MG63 (cell line): ENCODE results near the gene NRN1. TPM values are rescaled to one million over a fixed set of nuclear protein-coding genes. Genes with fewer than 3 reads are reported as not detected.

ENCODE experiments used
- DNase-seq: peaks from one replicate; pipeline ENCODE4 v3.0.0-alpha.2; 2020
- H3K27me3 ChIP-seq: fragments of 250-450 bp; sonication (Bioruptor Pico); 2 replicates; pipeline ENCODE4 v1.5.1; 2020; ENCODE audit warnings: mild to moderate bottlenecking, moderate library complexity
- H3K36me3 ChIP-seq: fragments of 250-450 bp; sonication (Bioruptor Pico); 2 replicates; pipeline ENCODE4 v1.5.1; 2020; ENCODE audit warnings: mild to moderate bottlenecking, moderate library complexity
- H3K4me3 ChIP-seq: fragments of 250-450 bp; sonication (Bioruptor Pico); 2 replicates; pipeline ENCODE4 v1.5.1; 2020; ENCODE audit warnings: mild to moderate bottlenecking, moderate library complexity
- H3K9me3 ChIP-seq: fragments of 250-450 bp; sonication (Bioruptor Pico); 2 replicates; pipeline ENCODE4 v1.5.1; 2020; ENCODE audit warnings: mild to moderate bottlenecking, moderate library complexity
- total RNA-seq: library from RNA; depleted of rRNA; stranded (reverse); fragments of >200 nt; shearing (Covaris generic); gene quantifications from 2 replicates; pipeline ENCODE4 v1.2.3, GENCODE V29; 2014; ENCODE audit warnings: low replicate concordance

Gene NRN1
- total RNA-seq, 1 experiment from 2014 or later: 44.1 TPM

DNA sequence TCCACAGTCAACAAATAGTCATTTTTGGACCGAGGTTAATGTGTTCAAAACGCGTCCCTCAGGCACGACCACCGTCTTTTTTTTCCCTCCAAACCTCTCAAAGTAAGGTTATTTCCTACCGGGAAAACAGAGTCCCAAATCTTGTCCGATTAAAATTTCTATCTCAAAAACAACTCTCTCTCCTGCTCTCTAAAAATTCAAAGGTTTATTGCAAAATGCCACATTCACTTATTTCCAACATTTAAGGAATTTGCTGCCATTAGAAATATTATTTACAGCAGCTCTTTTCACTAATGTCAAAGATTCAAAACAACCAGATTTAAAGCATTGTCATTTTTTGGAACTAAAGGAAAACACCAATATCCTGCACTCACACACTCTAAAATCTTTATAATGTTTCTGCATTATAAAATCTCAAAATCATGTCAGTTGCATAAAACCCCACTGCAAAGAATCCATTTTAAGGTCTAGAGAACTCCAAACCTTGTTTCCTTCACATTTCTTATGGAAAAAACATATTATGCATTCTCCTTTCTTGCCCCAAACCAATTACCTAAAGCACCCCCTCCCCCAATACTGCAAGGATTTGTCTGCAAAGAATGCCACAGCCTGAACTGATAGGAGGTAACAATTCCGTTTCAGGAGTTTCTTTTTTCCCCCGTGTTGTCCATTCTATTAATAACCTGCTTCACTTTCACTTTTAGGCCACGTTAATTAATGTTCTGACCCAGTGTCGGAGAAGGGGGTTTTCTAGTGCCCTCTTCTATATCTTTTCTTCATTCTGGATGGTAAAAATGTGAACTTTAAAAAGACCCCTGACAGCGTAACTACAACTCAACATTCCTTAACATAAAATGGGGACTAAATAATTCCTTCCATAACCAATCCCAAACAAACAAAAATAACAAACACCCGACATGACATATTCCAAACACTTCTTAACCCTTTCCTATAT is 1.4 kb downstream of the NRN1 start:
- no peaks in the 10 kb centered on the region for H3K9me3 ChIP-seq
- H3K4me3 ChIP-seq: peak overlapping the region; percentile 68
- no peak for DNase-seq
- H3K36me3 ChIP-seq: peaks cover 7% of the 10 kb centered on the region
- H3K27me3 ChIP-seq: no peaks in the 10 kb centered on the region

- Histone ChIP-seq H3K9me3 (no peaks in the 10 kb centered on the region), H3K36me3 (peaks cover 7% of the 10 kb centered on the region), H3K4me3 (peak overlapping the region; percentile 68), H3K27me3 (no peaks in the 10 kb centered on the region)
- DNase-seq: peak; percentile 47
Measured at GRCh38 chr6:6004390-6004995, 2.2 kb downstream of the NRN1 start.

DNA sequence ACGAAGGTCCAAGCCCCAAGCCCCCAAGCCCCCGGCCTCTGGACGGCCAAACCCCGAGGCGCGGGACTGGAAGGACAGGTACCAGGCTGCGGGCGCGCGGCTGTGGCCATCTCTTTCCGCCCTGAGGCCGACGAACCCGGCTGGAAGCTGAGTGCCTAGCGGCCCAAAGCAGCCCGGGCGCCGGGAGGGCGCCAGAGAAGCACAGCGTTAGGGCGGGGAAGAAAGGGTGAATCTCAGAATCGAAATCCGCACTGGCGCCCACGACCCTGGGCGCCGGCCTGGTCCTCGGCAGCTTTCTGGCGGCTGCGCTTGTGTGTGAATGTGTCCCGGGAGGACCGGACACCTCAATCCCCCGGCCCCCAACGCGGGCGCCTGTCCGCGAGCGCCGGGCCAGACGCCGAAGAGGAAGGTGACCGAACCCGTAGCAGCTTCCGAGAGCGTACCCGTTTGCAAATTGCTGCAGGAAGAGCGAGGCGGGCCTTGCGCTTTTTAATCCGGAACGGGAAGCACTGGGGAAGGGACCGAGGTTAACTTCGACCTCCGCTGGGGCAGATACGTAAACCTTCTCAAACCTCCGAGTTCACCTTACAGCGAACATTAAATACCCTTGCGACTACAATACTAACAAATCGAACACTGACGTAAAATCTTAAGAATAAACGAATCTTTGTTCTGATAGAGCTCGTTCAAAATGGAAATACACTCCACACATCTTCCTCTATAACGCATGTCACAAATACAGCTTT is 2.9 kb downstream of the NRN1 start:
- Histone ChIP-seq H3K36me3 (peaks cover 10% of the 10 kb centered on the region), H3K9me3 (no peaks in the 10 kb centered on the region), H3K4me3 (peak overlapping the region; percentile 68), H3K27me3 (no peaks in the 10 kb centered on the region)
- DNase-seq: peak; percentile 65

DNA sequence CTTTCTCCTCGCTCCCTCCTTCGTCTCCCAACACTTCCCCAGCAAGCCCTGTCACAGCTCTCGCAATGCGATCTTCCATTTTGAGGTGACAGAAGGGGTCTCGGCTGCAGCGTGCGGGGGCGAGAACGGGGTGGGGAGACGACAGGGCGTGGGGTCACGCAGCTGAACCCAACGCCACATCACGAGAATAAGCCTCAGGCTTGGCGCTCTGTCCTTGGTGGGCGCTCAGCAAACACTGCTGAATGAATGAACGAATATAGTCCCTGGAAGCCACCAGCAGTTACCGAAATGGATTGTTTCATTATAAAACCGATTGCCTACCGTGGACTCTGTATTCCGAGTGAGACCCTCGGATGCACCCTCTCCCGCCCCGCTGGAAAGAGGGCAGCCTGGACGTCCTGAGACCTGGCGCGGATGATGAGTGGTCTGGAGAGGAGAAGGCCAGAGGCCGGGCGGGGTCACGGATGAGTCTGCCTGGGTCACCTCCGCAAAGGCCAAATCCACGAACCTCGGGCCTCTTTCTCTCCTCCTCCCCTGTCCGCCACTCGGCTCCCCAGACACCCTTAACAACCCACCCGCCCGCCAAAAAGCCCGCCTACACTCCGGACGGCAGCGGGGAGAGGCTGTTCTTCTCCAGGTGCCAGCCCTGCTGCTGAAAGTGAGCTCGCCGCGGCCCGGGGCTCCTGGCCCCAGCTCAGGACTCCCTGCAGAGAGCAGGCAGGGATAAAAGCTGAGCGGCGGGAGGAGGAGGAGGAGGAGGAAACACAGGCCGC is 3.7 kb downstream of the NRN1 start:
- Histone ChIP-seq H3K4me3 (peak overlapping the region; percentile 68), H3K9me3 (no peaks in the 10 kb centered on the region), H3K36me3 (peaks cover 12% of the 10 kb centered on the region), H3K27me3 (no peaks in the 10 kb centered on the region)
- peak; percentile 74 for DNase-seq

DNA sequence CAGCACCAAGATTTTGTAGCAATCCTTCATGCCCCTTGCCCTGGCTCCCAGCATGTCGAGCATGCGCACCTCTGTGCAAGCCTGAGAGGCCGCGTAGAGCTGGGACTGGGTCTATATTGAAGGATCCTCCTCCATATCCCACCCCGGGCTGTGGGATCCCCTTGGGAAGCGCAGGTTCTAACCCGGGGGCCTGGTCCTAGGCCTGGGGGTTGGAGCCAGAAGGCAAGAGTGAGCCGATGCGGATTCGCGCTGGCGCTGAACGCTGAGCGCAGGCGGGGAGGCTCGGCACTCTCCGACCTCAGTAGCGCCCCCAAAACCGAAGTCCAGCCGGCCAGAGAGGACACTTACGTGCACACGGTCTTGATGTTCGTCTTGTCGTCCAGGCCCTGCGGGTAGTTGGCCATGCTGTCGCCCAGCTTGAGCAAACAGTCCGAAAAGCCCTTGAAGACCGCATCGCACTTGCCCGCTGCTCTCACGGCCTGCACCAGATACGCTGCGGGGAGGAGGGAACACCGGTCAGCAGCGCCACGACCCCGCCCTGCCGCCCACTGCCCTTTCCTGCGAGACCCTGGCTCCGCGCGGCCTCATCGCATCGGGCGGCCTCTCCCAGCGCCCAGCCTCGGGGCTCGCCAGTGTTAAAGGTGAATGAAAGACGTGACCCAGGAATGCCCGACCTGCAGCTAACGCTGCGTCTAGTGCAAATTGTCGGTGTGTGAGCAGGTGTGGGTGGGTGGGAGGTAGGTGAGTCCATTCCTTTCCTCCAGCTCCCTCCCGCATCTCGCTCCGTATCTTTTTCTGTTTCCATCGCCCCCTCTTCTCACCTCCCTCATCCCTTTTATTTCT is 4.5 kb downstream of the NRN1 start:
- H3K27me3 ChIP-seq: no peaks in the 10 kb centered on the region
- H3K9me3 ChIP-seq: no peaks in the 10 kb centered on the region
- no peak for DNase-seq
- peaks cover 12% of the 10 kb centered on the region for H3K36me3 ChIP-seq
- no peak overlapping the region for H3K4me3 ChIP-seq

GRCh38 chr6:6001443-6001842 is 5.3 kb downstream of the NRN1 start:
- no peak overlapping the region for H3K4me3 ChIP-seq
- peaks cover 12% of the 10 kb centered on the region for H3K36me3 ChIP-seq
- no peaks in the 10 kb centered on the region for H3K27me3 ChIP-seq
- H3K9me3 ChIP-seq: no peaks in the 10 kb centered on the region
- no peak for DNase-seq

GRCh38 chr6:5999688-6000608 is 6.8 kb downstream of the NRN1 start:
- Histone ChIP-seq H3K27me3 (no peaks in the 10 kb centered on the region), H3K4me3 (no peak overlapping the region), H3K36me3 (peaks cover 12% of the 10 kb centered on the region), H3K9me3 (no peaks in the 10 kb centered on the region)
- no peak for DNase-seq

DNA sequence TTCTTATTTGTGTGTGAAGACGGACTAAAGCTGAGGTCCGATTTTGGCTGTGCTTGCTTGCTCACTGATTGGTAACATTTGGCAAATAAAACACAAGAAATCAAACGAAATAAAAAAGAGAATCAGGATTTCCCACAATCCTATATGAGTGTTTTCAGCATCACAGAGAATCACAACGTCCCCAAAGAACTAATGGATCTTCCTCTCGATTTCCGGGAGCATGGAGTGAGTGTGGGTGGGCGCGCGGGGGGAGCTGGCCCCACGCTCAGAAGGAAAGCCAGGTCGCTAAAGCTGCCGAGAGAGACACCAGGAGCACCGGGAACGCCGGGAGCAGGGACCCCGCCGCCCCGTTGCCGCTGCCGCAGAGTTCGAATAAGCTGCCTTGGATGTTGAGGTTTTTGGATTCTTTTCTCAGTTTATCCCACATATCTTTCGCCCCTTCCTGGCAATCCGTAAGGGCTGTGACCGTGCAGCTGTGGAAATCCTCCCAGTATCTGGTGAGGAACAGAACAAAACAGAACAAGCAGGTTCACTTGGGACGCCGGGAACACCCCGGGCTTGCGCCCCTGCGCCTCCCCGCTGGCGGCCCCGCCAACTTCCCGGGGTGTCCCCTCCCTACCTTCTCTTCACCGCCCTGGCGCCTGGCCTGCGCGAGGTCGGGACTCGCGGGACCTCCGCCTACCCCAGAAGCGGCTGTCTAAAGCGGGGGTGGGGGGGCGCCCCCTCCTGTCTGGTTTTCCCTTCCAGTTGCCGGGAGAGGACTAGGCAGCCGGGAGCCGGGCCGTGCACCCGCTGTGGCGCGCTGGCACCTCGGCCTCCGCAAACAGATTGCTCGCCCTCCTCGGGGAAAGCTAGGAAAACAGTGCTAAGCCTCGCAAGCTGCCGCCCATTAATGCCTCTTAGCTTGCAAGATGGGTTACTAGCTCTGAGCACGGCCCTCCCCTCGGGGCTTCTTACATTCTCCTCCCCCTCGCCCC is 7.7 kb downstream of the NRN1 start:
- Histone ChIP-seq H3K9me3 (no peaks in the 10 kb centered on the region), H3K27me3 (no peaks in the 10 kb centered on the region), H3K4me3 (peak overlapping the region; percentile 18; the same call in 1 of the 2 replicates), H3K36me3 (peaks cover 12% of the 10 kb centered on the region)
- peak; percentile 46 for DNase-seq

- Histone ChIP-seq H3K27me3 (no peaks in the 10 kb centered on the region), H3K9me3 (no peaks in the 10 kb centered on the region), H3K36me3 (peaks cover 12% of the 10 kb centered on the region), H3K4me3 (no peak overlapping the region)
- DNase-seq: no peak
Measured at GRCh38 chr6:5998236-5998635, 8.5 kb downstream of the NRN1 start.

DNA sequence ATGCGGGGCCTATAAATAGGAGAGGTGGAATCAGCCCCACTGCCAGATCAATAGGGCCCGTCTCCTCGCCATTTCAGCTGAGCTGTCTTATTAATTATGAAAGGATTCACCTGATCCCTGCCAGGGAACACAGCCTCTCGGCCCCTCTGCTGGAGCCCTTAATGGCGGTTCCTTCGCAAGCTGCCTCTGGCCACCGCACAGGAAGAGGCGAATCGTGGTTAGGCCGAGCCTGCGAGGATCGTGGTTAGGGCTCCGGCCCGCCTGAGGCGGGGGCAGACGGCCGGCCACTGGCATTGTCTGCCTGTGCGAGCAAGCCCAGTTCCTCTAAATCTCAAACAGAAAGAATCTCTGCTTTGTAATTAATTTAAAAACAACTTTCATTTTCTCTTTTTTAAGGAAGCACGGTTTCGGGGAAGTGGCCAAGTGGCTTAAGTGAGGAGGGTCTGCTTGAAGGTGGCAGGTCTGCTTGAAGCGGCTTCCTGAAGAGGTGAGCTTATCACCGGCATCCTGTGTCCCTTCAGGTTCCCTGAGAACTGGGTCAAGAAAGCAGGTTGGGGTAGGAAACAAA is 9.2 kb downstream of the NRN1 start:
- H3K4me3 ChIP-seq: peak overlapping the region; percentile 60
- DNase-seq: peak; percentile 53
- H3K9me3 ChIP-seq: no peaks in the 10 kb centered on the region
- H3K27me3 ChIP-seq: no peaks in the 10 kb centered on the region
- H3K36me3 ChIP-seq: peaks cover 12% of the 10 kb centered on the region

DNA sequence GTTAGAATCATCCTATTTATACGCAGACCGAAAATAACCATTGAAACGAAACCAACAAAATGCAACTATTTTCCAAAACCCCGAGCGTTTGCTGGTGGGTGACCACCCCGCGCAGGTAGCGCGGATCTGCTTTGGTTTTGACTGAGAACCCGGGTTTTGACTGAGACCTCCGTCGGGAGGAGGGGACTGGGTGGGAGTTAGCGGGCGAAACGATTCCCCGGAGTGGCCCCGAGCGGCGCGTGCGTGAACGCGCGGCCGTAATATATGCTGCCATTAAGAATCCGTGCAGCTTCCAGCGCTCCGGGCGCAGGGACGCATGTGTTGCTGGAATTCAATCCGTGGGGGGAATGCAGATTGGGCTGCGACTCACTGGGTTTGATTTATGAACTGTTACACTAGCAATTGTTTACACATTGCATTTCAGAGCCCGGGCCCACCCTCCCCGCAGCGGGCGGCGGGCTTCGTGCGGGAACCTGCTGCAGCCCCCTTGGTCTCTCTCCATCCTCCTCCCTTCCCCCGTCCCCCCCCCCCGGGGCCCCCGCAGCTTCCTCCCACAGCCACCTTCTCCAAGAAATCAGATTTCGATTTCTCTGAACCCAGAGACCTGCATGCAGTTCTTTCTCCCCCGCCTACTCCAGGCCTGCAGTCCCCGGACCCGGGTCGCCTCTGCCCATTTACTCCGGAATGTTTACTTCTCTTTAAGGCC is 9.9 kb downstream of the NRN1 start:
- no peaks in the 10 kb centered on the region for H3K9me3 ChIP-seq
- peak; percentile 62 for DNase-seq
- peak overlapping the region; percentile 60 for H3K4me3 ChIP-seq
- H3K36me3 ChIP-seq: peaks cover 7% of the 10 kb centered on the region
- H3K27me3 ChIP-seq: no peaks in the 10 kb centered on the region

DNA sequence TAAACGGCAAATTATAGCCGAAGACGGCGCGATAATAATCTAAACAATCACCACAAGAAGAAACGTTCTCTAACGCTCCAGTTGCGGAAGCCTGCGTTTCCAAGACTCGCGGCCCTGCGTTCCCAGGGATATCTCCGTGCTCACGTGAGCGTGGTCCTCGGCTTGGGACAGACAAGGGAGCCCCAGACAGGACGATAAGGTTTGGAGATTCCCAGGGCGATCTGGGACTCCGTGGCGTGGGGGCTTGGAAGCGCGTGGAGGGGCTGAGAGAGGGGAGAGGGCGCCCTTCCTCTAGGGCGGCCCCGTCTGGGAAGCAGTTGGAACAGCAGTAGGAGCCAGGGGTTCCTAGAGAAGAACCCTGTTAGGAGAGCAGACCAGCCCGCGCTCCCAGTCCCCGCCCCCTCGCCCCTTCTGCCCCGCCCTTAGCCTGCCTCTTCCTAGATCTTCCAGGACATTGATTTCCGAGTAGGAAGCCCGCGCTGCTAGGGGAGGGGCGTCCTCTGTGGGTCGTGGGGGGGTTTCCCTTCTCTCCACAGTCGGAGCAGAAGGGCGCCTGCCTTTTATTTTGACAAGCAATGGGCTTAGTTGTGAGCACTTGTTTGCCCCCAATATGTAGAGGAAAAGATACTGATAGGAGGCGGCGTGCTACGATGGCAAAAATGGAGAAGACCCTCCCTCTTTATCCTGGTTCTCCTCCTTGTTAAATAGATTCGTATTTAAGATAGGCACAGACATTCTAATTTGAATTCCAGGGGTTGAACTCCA is 10.6 kb downstream of the NRN1 start:
- DNase-seq: peak; percentile 93
- H3K36me3 ChIP-seq: peaks cover 4% of the 10 kb centered on the region
- peak overlapping the region; percentile 60 for H3K4me3 ChIP-seq
- no peaks in the 10 kb centered on the region for H3K9me3 ChIP-seq
- no peaks in the 10 kb centered on the region for H3K27me3 ChIP-seq
